Panc1 (cell line): ENCODE results near the gene VIPR2. TPM values are rescaled to one million over a fixed set of nuclear protein-coding genes. Genes with fewer than 3 reads are reported as not detected.

Experiments
- ATAC-seq: fragments of 200-7000 bp; cut with Tn5 transposase; 2 replicates; pipeline ENCODE4 v1.9.1; 2020; ENCODE audit warnings: mild to moderate bottlenecking, moderate library complexity
- BruUV-seq: library from RNA; stranded (reverse); fragments of 400-500 nt; replicated peaks from 2 replicates; lab custom pipeline; 2021; lab: Mats Ljungman, UMichigan
- CTCF ChIA-PET: fragments of 300-600 bp; sonication (Branson Sonifier 250); formaldehyde crosslinking; loops from one replicate; lab custom pipeline; 2022; ENCODE audit warnings: antibody characterized with exemption; lab: Charles Lee
- POLR2A ChIA-PET: fragments of 300-600 bp; sonication (Branson Sonifier 250); formaldehyde crosslinking; loops from one replicate; lab custom pipeline; 2022; ENCODE audit warnings: antibody characterized with exemption; lab: Charles Lee
- DNase-seq: peaks from one replicate; pipeline ENCODE4 v3.0.0-alpha.2; 2010; ENCODE audit warnings: low read depth, low spot score
- H3K27ac ChIP-seq: 2 replicates; pipeline ENCODE4 v1.5.1; 2011; ENCODE audit warnings: mild to moderate bottlenecking, low read length, inconsistent platforms
- H3K27me3 ChIP-seq: fragments of 200-500 bp; sonication (Bioruptor generic); 2 replicates; pipeline ENCODE4 v1.6.0; 2014; ENCODE audit warnings: low read length, inconsistent platforms; ENCODE audit not compliant: control insufficient read depth, insufficient read depth
- H3K36me3 ChIP-seq: fragments of 200-500 bp; sonication (Bioruptor generic); 2 replicates; pipeline ENCODE4 v1.5.1; 2014; ENCODE audit warnings: inconsistent platforms, mild to moderate bottlenecking, low read length, moderate library complexity; ENCODE audit not compliant: control insufficient read depth, insufficient read depth
- H3K4me1 ChIP-seq: 2 replicates; pipeline ENCODE4 v1.5.1; 2011; ENCODE audit warnings: inconsistent platforms, mild to moderate bottlenecking, low read length, moderate library complexity; ENCODE audit not compliant: control insufficient read depth, insufficient read depth
- H3K4me3 ChIP-seq, 2 experiments: 2 replicates each; pipeline ENCODE4 v1.5.1; 2011 to 2012; ENCODE audit warnings: low read depth in 2 of 2, low read length in 2 of 2, mild to moderate bottlenecking in 2 of 2, inconsistent platforms in 1 of 2, moderate library complexity in 1 of 2
- H3K9me3 ChIP-seq: fragments of 200-500 bp; sonication (Bioruptor generic); 2 replicates; pipeline ENCODE4 v1.5.1; 2014; ENCODE audit warnings: low read depth, mild to moderate bottlenecking, inconsistent platforms, low read length, moderate library complexity; ENCODE audit not compliant: control insufficient read depth, insufficient read depth
- POLR2AphosphoS5 ChIP-seq: IDR thresholded peaks from 2 replicates; pipeline ENCODE4 v1.6.1; 2012; ENCODE audit warnings: mild to moderate bottlenecking, low read depth, low read length, moderate library complexity
- SIN3A ChIP-seq: IDR thresholded peaks from 2 replicates; pipeline ENCODE4 v1.6.1; 2012; ENCODE audit warnings: low read depth, mild to moderate bottlenecking, low read length, moderate library complexity, borderline replicate concordance; ENCODE audit not compliant: insufficient read depth
- TCF7L2 ChIP-seq: IDR thresholded peaks from 2 replicates; pipeline ENCODE4 v1.6.1; 2011; ENCODE audit warnings: mild to moderate bottlenecking, low read depth, low read length, inconsistent platforms
- in situ Hi-C: cut with HindIII; loops from 2 replicates; pipeline ENCODE4 v1.10.0; 2016; ENCODE audit warnings: low sequenced_read_pairs, low pct_unique_long_range_greater_than_20kb
- intact Hi-C: fragments of 100-400 bp; cut with micrococcal nuclease; formaldehyde crosslinking; loops from one replicate; pipeline ENCODE4 v1.10.0; 2022; ENCODE audit not compliant: unreplicated experiment
- total RNA-seq: library from RNA; stranded (reverse); gene quantifications from one replicate; pipeline ENCODE4 v1.2.1, GENCODE V29; 2021; ENCODE audit not compliant: unreplicated experiment
- TF ChIP-seq, protein P1 (sequence below): fragments of 450-650 bp; IDR thresholded peaks from 2 replicates; pipeline ENCODE4 v1.5.1; 2017; ENCODE audit warnings: mild to moderate bottlenecking
- TF ChIP-seq, protein P2 (sequence below), 2 experiments: IDR thresholded peaks; 2 replicates each; pipeline ENCODE4 v1.6.1; 2011 to 2012; ENCODE audit warnings: low read depth in 2 of 2, control low read depth in 1 of 2, low read length in 1 of 2, mild to moderate bottlenecking in 1 of 2, moderate library complexity in 1 of 2; ENCODE audit not compliant: insufficient read depth in 1 of 2

VIPR2 gene
- total RNA-seq, 1 experiment from 2014 or later: not detected

DNA sequence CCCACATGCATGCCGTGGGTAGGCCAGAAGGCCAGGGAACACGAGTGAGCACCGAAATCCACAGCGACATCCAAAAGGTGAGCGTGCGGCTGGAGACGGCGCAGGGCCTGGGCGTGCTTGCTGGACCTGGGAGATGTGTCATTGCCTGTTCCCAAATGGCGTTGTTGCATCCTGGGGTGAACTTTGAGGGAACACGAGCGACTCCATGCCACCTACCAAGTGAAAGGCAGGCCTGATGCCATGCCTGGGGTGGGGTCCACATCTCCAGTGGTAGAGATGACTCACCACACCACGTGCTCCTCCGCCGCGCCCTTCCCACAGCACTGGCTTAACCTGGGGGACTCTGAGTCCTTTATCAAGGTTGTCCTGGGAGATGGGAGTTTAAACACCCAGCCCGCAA is 24.7 kb upstream of the VIPR2 start:
- TF ChIP-seq, protein P1, sequence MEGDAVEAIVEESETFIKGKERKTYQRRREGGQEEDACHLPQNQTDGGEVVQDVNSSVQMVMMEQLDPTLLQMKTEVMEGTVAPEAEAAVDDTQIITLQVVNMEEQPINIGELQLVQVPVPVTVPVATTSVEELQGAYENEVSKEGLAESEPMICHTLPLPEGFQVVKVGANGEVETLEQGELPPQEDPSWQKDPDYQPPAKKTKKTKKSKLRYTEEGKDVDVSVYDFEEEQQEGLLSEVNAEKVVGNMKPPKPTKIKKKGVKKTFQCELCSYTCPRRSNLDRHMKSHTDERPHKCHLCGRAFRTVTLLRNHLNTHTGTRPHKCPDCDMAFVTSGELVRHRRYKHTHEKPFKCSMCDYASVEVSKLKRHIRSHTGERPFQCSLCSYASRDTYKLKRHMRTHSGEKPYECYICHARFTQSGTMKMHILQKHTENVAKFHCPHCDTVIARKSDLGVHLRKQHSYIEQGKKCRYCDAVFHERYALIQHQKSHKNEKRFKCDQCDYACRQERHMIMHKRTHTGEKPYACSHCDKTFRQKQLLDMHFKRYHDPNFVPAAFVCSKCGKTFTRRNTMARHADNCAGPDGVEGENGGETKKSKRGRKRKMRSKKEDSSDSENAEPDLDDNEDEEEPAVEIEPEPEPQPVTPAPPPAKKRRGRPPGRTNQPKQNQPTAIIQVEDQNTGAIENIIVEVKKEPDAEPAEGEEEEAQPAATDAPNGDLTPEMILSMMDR: no peak
- TF ChIP-seq, protein P2, sequence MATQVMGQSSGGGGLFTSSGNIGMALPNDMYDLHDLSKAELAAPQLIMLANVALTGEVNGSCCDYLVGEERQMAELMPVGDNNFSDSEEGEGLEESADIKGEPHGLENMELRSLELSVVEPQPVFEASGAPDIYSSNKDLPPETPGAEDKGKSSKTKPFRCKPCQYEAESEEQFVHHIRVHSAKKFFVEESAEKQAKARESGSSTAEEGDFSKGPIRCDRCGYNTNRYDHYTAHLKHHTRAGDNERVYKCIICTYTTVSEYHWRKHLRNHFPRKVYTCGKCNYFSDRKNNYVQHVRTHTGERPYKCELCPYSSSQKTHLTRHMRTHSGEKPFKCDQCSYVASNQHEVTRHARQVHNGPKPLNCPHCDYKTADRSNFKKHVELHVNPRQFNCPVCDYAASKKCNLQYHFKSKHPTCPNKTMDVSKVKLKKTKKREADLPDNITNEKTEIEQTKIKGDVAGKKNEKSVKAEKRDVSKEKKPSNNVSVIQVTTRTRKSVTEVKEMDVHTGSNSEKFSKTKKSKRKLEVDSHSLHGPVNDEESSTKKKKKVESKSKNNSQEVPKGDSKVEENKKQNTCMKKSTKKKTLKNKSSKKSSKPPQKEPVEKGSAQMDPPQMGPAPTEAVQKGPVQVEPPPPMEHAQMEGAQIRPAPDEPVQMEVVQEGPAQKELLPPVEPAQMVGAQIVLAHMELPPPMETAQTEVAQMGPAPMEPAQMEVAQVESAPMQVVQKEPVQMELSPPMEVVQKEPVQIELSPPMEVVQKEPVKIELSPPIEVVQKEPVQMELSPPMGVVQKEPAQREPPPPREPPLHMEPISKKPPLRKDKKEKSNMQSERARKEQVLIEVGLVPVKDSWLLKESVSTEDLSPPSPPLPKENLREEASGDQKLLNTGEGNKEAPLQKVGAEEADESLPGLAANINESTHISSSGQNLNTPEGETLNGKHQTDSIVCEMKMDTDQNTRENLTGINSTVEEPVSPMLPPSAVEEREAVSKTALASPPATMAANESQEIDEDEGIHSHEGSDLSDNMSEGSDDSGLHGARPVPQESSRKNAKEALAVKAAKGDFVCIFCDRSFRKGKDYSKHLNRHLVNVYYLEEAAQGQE (IDR thresholded peaks at IDR 0.05; ENCODE audit: insufficient read depth in 1 of 2, low read depth in 2 of 2, low read length in 1 of 2): no peak
- no peak for TF ChIP-seq POLR2AphosphoS5
- Histone ChIP-seq H3K27me3 (no peaks in the 10 kb centered on the region), H3K36me3 (no peaks in the 10 kb centered on the region), H3K27ac (no peak overlapping the region), H3K4me3 (no peak overlapping the region), H3K9me3 (peaks cover 6% of the 10 kb centered on the region; the same call in 1 of the 2 replicates), H3K4me1 (no peaks in the 10 kb centered on the region)
- in situ Hi-C loops: no loop called here
- intact Hi-C loops: no loop called here
- no peak for DNase-seq
- CTCF ChIA-PET: no interaction called here
- BruUV-seq: no TSS peak
- no peak for ATAC-seq
- POLR2A ChIA-PET: no interaction called here

- in situ Hi-C loops (no loop called here), intact Hi-C loops (no loop called here)
- no peaks in the 10 kb centered on the region for H3K4me1 ChIP-seq
- H3K4me3 ChIP-seq: no peak overlapping the region
- CTCF ChIA-PET: no interaction called here
- BruUV-seq: no TSS peak
- no peak overlapping the region for H3K27ac ChIP-seq
- H3K9me3 ChIP-seq: peaks cover 6% of the 10 kb centered on the region; the same call in 1 of the 2 replicates
- POLR2A ChIA-PET: no interaction called here
- no peaks in the 10 kb centered on the region for H3K27me3 ChIP-seq
- DNase-seq (no peak), ATAC-seq (no peak)
- TF ChIP-seq POLR2AphosphoS5 (no peak), SIN3A (no peak), TCF7L2 (no peak)
- TF ChIP-seq, protein P1: no peak
- TF ChIP-seq, protein P2 (IDR thresholded peaks at IDR 0.05; ENCODE audit: insufficient read depth in 1 of 2, low read depth in 2 of 2, low read length in 1 of 2): no peak
- H3K36me3 ChIP-seq: no peaks in the 10 kb centered on the region
Measured at GRCh38 chr7:159167139-159167538, 22.5 kb upstream of the VIPR2 start.
